Prostate gland (tissue), 2 donors: ENCODE results near the gene FARP2.

Experiments
- POLR2A ChIP-seq: fragments of 450-650 bp; IDR thresholded peaks from one replicate; pipeline ENCODE4 v1.6.1; 2016; ENCODE audit warnings: antibody characterized with exemption, mild to moderate bottlenecking
- POLR2AphosphoS5 ChIP-seq: sonication (generic); formaldehyde crosslinking; IDR thresholded peaks from one replicate; pipeline ENCODE4 v1.6.1; 2017; ENCODE audit warnings: antibody characterized with exemption
- TF ChIP-seq, protein P1 (sequence below), 4 experiments: fragments of 200-600 bp in 2 of 4; fragments of 450-650 bp in 2 of 4; sonication (generic) in 2 of 4; IDR thresholded peaks; 1 replicate in 3 of 4; 2 replicates in 1 of 4; pipeline ENCODE4 v1.5.1; 2016 to 2019; ENCODE audit warnings: antibody characterized with exemption in 4 of 4, mild to moderate bottlenecking in 2 of 4, moderate library complexity in 2 of 4

- peak; percentile 5 for TF ChIP-seq POLR2A
- TF ChIP-seq, protein P1, sequence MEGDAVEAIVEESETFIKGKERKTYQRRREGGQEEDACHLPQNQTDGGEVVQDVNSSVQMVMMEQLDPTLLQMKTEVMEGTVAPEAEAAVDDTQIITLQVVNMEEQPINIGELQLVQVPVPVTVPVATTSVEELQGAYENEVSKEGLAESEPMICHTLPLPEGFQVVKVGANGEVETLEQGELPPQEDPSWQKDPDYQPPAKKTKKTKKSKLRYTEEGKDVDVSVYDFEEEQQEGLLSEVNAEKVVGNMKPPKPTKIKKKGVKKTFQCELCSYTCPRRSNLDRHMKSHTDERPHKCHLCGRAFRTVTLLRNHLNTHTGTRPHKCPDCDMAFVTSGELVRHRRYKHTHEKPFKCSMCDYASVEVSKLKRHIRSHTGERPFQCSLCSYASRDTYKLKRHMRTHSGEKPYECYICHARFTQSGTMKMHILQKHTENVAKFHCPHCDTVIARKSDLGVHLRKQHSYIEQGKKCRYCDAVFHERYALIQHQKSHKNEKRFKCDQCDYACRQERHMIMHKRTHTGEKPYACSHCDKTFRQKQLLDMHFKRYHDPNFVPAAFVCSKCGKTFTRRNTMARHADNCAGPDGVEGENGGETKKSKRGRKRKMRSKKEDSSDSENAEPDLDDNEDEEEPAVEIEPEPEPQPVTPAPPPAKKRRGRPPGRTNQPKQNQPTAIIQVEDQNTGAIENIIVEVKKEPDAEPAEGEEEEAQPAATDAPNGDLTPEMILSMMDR (IDR thresholded peaks at IDR 0.05), result peak in 1 of 4 experiments; percentile 30
- no peak for TF ChIP-seq POLR2AphosphoS5
Observed at GRCh38 chr2:241507430-241508239, 151.6 kb downstream of the FARP2 start.
